NK-92 (cell line): ENCODE measurements around the gene GRSF1.
A peak's percentile ranks its signal among the peaks of the same experiment; 100 is the strongest.
"Not testable (repeated sequence)": the region's sequence is repeated elsewhere in the genome, so short reads cannot be mapped to it uniquely, and the experiment has no call there.

Source experiments
- DNase-seq: peaks from one replicate; lab custom pipeline; 2025; ENCODE audit not compliant: unreplicated experiment; lab: John Stamatoyannopoulos, UW

Gene GRSF1, protein sequence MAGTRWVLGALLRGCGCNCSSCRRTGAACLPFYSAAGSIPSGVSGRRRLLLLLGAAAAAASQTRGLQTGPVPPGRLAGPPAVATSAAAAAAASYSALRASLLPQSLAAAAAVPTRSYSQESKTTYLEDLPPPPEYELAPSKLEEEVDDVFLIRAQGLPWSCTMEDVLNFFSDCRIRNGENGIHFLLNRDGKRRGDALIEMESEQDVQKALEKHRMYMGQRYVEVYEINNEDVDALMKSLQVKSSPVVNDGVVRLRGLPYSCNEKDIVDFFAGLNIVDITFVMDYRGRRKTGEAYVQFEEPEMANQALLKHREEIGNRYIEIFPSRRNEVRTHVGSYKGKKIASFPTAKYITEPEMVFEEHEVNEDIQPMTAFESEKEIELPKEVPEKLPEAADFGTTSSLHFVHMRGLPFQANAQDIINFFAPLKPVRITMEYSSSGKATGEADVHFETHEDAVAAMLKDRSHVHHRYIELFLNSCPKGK

DNA sequence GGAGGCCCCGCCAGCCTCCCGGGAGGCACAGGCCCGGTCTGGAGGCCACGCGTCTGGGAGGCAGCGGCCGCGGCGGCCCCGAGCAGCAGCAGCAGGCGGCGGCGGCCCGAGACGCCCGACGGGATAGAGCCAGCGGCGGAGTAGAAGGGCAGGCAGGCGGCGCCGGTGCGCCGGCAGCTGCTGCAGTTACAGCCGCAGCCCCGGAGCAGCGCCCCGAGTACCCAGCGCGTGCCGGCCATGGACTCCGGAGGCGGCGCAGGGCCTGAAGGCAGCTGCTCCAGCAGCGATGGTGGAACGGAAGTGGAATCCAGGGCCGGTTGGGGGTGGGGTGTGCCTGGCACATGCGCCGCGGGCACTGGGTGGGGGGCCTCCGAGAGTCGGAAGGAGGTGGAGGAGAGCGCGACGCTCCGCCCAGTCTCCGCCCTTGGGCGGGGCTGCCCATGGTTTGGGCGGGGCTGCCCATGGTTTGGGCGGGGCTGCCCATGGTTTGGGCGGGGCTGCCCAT is at the start of gene GRSF1:
Gene GRSF1, minus strand, starts transcription at position 302 of the 505 bp plus-strand sequence. Its CDS starts 63 bp downstream, at position 239.
- DNase-seq: peak; percentile 52

DNA sequence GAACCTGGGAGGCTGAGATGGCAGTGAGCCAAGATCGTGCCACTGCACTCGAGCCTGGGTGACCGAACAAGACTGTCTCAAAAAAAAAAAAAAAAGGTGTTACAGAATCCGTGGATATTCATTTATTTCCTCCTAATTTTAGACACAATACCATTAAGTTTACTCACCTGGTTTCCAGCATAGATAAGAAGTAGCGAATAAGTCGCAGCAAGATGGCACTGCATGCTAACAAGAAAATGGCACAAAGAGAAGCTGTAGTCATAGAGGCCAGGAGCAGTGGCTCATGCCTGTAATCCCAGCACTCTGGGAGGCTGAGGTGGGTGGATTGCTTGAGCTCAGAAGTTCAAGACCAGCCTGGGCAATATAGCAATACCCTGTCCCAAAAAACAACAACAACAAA is 45.5 kb upstream of the GRSF1 start:
- DNase-seq: no peak

DNA sequence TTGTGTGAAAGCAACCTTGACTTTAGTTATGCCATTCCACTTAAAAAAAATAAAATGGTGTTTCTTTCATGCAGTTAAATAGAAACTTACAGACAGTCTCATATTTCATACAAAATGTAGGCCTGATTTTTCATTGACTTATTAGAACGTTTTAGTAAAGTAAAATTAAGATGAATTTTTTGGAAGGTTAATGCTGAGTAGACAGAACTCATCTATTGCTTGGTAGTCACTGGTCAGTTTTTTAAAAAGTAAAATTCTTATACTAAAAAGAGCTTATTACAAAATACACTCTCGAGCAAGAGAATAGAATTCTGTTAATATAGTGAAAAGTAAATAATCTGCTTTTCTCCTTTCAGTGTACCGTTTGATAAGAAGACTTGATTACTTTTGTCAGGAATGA is 41.0 kb upstream of the GRSF1 start:
- no peak for DNase-seq

DNA sequence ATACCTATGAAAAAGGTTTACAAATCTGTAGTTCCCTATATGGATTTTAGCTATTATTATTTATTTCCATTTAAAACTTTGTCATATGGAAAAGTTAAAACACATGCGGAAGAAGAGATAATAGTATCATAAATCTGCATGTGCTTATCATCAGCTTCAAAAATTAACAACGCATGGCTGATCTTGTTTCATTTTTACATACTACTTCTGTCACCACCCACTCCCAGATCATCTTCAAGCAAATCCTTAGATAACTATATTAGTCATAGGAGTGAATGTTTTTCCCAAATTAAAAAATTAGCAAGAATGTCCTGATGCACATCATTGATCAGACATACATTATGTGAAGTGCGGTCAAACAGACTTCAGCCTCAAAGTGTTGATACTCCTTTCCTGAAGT is 37.9 kb upstream of the GRSF1 start:
- DNase-seq: no peak

DNA sequence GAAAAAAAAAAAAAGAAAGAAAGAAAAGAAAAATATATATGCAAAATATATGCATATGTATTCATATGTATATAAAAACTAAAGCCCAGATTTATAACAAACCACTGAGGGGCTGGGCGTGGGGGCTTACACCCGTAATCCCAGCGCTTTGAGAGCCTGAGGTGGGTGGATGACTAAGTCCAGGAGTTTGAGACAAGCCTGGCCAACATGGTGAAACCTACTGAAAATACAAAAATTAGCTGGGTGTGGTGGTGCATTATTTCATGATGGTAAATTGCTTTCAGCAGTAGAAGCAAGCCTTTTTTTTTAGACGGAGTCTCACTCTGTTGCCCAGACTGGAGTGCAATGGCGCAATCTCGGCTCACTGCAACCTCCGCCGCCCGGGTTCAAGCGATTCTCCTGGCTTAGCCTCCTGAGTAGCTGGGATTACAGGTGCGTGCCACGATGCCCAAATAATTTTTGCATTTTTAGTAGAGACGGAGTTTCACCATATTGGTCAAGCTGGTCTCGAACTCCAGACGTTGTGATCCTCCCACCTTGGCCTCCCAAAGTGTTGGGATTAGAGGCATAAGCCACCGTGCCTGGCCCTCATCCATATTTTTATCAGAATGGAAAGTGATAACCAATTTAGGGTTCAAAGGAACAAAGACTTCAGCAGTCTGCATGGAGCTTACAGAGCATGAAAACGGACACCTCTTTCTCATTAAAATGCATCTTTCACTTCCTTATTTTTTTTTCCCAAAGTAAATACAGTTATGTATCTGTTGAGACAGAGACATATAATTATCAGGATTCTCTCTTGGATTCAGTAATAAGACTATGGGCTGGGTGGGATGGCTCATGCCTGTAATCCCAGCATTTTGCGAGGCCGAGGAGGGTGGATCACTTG is 34.8 kb upstream of the GRSF1 start:
- no peak for DNase-seq

DNA sequence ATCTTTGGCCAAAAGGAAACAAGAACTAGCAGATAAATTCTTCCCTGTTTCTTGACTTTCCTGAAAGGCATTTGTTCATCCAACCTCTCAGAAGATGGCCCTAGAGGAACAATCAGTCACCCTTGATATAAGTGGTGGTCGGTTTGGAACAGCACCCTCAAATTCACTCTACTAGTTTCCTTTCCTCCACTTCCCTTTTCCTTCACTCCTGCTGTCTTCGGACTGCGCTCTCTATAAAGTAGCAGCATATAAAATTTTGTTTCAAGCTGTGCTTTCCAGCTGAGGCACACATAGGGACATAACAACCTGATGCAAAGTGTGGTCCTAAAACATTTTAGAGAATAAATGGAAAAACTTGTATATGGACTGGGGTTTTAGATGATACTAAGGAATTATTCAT is 33.5 kb upstream of the GRSF1 start:
- no peak for DNase-seq

DNA sequence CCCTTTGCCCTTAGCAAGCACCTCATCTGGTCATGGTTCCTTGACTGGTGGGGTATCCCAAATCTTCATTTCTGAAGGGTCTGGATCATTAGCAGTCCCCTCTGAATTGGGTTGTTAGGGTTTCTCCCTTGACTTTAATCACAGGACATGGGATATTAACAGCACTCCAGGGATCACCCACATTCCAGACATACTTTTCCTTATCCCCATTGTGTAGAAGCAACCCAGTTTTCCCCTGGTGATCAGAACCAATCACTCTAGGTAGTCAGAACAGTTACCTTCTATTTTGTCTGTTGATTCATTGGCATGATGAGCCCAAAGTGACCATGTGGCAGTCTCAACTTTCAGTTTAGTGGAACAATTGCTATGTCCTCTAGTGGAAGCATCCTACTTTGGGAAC is 29.1 kb upstream of the GRSF1 start:
- DNase-seq: no peak

DNA sequence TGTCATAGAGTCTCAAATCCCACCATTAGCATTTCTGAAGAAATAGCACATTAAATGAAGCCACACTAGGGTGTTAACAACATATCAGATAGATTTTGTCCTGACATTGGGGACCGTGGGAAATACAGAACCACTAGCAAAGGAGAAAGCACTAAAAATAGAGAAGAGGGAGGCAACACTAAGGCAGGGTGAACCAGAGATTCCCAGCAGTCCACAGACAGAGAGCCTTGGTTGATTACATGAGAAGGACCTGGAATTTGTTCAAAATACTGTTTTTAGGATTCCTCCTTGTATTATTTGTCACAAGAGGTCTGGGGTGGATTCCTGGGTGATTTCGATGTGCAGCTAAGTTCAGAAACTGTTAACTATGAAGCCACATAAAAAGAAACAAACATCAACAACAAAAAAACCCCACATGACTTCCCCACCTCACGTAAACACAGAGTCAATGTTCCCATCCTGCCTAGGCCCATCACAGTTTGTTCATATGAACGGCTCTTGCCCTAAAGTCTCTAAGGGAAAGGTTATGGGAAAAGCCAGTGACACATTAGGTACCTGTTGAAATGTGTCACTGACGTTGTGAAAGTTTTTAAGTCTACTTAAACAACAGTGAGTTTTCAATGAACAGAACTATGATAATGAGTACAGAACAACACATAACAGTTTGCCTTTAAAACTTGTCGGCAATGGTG is 23.6 kb upstream of the GRSF1 start:
- no peak for DNase-seq

DNA sequence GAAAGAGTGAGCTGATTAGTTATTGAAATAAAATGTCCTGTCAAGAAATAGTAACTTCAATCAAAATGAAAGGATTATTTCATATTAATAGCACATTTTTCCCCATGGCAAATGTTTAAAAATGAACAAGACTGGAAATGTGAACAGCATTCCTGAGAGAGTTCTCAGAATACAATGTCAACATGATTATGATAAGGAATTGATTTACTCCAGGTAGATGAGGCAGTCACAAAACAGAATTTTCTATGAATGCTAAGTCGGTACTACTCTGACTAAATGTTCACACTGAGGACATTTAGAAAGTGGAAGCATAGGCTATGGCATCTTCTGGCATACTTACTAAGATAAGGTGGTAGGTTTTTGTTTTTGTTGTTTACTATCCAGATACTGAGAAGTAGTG is 19.4 kb upstream of the GRSF1 start:
- no peak for DNase-seq

DNA sequence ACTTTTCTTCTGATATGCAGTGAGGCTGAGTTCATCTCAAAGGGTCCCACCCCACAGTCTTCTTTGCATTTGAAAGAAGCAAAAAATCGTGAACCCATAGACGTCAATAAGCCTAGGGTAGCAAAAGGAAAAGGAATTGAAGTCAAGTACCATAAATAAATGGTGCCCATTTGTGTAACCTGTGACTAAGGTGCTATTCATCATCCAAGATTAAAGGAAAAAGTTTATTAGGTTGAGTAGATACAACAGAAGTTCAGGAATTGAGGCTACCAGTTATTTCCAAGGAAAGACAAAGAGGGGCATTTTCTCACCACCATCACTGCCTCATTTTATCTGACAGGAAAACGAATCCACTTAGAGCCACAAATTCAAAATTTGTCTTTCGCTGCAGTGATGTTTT is 18.8 kb upstream of the GRSF1 start:
- DNase-seq: no peak

DNA sequence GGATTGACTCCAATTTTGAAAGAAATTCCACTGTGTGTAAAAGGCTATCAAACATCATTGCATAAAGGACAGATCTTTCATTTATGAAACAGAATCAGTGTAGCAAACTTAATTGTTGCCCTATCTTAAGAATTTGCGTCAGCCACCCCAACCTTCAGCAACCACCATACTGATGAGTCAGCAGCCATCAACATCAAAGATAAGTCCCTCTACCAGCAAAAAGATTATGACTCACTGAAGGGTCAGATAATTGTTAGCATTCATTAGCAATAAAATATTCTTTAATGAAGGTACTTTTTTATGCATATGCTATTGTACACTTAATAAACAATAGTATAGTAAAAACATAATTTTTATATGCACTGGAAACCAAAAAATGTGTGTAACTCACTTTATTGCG is 15.8 kb upstream of the GRSF1 start:
- no peak for DNase-seq

DNA sequence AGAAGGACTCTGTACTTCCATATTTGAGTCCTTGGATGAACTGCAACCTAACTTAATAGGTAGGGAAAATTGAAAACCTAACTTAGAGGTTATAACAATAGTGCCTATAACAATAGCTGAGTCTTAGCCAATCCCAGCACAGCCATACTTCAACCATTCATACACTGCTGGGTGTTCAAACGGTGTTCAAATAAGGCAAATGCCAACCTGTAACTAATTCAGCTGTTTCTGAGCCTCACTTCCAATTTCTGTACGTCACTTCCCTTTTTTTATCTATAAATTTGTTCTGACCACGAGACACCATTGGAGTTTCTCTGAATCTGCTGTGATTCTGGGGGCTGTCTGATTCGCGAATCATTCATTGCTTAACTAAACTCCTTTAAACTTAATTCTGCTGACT is 9.6 kb upstream of the GRSF1 start:
- DNase-seq: no peak

DNA sequence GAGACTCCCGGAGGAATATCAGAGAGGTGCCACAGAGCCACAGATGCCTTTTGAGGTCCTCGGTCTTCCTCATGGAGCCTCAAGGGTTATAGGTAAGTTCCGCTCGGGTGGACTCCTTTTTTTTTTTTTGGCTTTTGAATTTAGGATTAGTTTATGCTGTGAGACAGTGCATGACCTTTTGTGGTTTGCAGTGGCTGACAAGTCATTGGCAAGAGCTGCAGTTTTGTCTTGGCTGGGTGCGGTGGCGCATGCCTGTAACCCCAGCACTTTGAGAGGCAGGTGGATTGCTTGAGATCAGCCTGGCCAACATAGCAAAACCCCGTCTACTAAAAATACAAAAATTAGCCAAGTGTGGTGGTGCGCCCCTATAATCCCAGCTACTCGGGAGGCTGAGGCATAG is 4.5 kb upstream of the GRSF1 start:
- no peak for DNase-seq

DNA sequence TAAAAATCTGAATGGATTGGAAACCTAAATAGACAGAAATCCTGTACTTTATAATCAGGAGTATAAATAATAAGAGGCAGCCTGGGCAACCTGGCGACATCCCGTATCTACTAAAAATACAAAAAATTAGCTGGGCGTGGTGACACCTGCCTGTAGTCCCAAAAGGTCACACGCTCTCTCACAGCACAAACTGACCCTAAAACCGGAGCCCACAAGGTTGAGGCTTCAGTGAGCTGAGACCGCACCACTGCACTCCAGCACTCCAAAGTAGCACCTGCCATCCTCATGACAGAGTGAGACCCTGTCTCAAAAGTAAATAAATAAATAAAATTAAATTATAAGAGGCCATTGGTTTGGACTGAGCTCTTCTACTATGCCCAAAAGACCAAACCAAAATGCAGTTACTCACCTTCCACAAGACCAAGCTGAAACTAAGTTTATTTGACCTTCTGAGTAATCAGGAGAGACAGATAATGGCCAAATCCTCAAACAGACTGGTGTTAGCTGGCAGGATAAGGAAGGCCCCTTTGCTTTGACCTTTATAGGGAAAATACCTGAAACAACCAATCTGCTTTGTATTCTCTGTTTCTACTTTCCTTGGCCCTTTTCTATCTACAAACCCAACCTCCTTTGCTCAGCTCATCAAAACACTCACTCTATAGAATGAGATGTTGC is 3.2 kb upstream of the GRSF1 start:
- DNase-seq: no peak

DNA sequence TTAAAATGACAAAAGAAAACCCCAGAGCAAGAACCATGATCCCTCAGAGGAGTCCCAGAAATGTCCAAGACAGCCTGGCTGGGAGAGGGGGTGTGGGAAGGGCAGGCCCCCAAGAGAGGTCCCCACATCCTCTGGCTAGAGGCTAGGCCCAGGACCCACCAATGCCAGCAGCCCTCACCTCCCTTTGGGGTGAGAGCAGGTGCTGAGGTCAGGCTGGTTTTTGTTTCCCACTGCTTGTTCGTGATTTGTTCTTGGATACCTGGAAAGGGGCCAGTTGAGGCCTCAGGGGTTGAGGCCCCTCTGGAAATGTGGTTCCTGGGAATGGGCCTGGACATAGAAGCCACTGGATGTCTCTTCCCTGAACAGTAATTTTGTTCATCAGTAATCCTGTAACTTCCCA is 2.3 kb upstream of the GRSF1 start:
- no peak for DNase-seq

DNA sequence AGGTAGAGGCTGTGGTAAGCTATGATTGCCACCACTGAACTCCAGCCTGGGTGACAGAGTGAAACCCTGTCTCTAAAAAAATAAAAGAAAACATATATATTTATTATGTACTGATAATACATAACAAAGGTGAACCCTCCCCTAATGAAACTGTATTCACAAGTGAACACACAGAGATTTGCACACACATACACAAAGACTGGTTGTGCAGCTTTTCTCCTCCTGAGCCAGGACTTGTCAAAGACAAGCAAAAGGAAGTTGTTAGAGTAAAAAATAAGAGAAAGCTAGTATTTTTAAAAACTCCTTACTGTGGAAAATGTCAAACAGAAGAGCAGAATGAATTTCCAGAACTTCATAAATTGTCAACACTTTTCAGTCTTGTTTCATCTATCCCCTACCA is 1.5 kb upstream of the GRSF1 start:
- DNase-seq: no peak

DNA sequence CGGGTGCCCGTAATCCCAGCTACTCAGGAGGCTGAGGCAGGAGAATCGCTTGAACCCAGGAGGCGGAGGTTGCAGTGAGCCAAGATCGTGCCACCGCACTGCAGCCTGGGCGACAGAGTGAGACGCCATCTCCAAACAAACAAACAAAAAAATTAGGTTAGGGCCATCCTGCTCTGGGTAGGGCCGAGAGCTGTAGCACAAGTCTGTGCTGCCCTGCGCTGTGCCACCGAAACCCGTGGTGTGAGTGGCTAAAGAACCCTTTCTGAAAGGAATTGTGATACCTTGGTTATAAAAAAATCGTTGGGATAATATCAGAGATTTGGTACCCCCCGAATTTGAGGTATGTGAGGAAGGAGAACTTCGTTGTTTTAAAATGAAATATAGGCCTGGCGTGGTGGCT is 941 bp upstream of the GRSF1 start:
- not testable (repeated sequence) for DNase-seq

DNA sequence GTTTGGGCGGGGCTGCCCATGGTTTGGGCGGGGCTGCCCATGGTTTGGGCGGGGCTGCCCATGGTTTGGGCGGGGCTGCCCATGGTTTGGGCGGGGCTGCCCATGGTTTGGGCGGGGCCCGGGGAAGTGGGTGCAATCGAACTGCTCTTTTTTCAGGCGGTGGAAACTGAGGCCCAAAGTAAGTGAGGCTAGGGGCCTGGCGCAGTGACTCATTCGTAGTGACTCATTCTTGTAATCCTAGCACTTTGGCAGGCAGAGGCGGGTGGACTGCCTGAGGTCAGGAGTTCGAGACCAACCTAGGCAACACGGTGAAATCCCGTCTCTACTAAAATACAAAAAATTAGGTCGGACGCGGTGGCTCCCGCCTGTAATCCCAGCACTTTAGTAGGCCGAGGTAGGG is 447 bp upstream of the GRSF1 start:
- DNase-seq: not testable (repeated sequence)

DNA sequence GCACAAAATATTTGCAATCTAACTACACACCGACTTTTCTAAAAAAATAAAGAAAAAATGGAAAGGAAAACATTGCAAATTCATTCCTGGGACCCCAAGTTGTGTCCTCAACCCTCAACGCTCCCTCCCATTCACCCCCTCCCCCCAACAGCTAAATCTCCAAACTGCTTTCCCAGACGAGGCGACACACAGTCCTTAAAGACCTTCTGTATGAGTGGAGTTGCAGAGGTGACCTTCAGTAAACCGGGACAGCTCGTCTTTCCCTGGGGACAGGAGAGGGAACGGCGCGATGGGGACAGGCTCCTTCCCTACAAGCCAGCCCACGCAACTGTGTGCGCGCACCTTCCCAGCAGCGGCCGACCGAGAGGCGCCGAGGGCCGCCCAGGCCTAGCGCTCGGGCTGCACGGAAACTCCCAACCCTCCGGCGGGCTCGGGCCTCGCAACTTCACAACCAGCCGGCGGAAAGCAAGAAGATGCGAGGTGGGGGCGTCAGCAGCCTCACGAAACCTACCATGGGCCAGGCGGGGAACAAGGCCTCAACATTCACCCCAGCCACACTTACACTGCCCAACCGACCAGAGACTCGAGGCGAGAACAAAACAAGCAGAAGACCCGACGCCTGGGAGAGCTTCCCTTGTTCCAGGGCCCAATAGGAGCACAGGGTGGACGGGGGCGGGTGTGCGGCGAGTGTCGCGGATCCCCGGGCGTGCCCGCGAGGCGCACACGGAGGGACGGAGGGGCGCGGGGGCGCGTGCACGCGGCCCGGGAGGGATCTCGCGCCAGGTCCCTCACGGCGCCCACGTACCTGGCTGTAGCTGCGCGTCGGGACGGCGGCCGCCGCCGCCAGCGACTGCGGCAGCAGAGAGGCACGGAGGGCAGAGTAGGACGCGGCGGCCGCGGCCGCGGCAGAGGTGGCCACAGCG is 763 bp downstream of the GRSF1 start:
- DNase-seq: no peak

DNA sequence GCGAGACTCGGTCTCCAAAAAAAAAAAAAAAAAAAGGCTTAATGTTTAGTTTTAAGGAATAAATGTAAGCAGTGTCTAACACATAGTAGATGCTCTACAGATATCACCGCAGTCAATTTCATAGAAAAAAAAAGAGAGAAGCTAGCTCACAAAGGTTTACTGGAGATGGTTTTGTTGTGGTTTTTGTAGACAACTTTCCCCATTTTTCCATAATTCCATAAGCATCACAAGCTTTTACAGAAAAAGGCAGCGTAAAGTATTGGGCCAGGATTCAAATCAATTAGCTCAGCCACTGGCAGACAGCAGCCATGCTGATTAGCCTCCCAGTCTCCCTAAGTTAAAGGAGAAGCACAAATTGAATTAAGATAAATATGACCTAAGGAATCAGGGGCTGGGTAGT is 1.5 kb downstream of the GRSF1 start:
- no peak for DNase-seq
